Activated CD8-positive, alpha-beta memory T cell treated with anti-CD3 and anti-CD28 coated beads, Interleukin-2, amount 10 ng/mL, durations not matched to agents 7 days and 5 days (primary cell): Measurements from ENCODE around the gene ANAPC2. TPM values are rescaled to one million over a fixed set of nuclear protein-coding genes. Genes with fewer than 3 reads are reported as not detected.

Source experiments
- ATAC-seq: fragments of 150-1000 bp; cut with Tn5 transposase; one replicate; pipeline ENCODE4 v1.10.0; 2021; ENCODE audit warnings: moderate library complexity
- CTCF ChIA-PET: fragments of 350-600 bp; sonication (Branson Sonifier 250); formaldehyde crosslinking; loops from one replicate; lab custom pipeline; 2021; ENCODE audit warnings: antibody characterized with exemption; lab: Charles Lee
- DNase-seq: peaks from one replicate; pipeline ENCODE4 v3.0.0-alpha.2; 2020
- H3K27ac Mint-ChIP-seq: one replicate; pipeline ENCODE4 v1.8.0; 2021; ENCODE audit warnings: mild to moderate bottlenecking, mixed read lengths
- H3K27me3 Mint-ChIP-seq: one replicate; pipeline ENCODE4 v1.8.0; 2021; ENCODE audit warnings: mixed read lengths
- H3K36me3 Mint-ChIP-seq: one replicate; pipeline ENCODE4 v1.8.0; 2021; ENCODE audit warnings: mild to moderate bottlenecking, mixed read lengths
- H3K4me1 Mint-ChIP-seq: one replicate; pipeline ENCODE4 v1.8.0; 2021; ENCODE audit warnings: mixed read lengths
- H3K4me3 Mint-ChIP-seq: one replicate; pipeline ENCODE4 v1.8.0; 2021; ENCODE audit warnings: mild to moderate bottlenecking, moderate library complexity, mixed read lengths
- H3K9me3 Mint-ChIP-seq: one replicate; pipeline ENCODE4 v1.8.0; 2022; ENCODE audit warnings: low read depth, mixed read lengths
- total RNA-seq, 2 experiments: library from RNA; stranded (reverse); gene quantifications; one replicate each; pipeline ENCODE4 v1.2.3, GENCODE V29; 2021

ANAPC2 gene
- total RNA-seq, 2 experiments from 2014 or later = 59.8 to 69.7 TPM

GRCh38 chr9:137200311-137201204 lies 12.2 kb upstream of the ANAPC2 start, which contains the start of gene TPRN:
TSS of gene TPRN (minus strand) at chr9:137200741. CDS start at chr9:137200711, 30 bp downstream.
- ATAC-seq = peak; percentile 95

GRCh38 chr9:137199411-137200121 lies 11.2 kb upstream of the ANAPC2 start:
- H3K27ac Mint-ChIP-seq = no peak overlapping the region
- CTCF ChIA-PET = interaction anchor here (2.5 to 3.4 kb wide), 2 partner anchors 10 to 37 kb away, joined by 8 to 12 read pairs; partner anchors contain the start of genes ANAPC2 and SSNA1

More at GRCh38 chr9:137200311-137201204, 12.2 kb upstream of the ANAPC2 start, which contains the start of gene TPRN:
- CTCF ChIA-PET = interaction anchor here (0.6 to 8.1 kb wide), 12 partner anchors 8 to 154 kb away, joined by 3 to 55 read pairs (median 4); partner anchors contain the start of genes ANAPC2, RNF208, SSNA1 and TUBB4B
- Mint-ChIP-seq H3K27me3 (no peaks in the 10 kb centered on the region), H3K36me3 (peaks cover 3% of the 10 kb centered on the region), H3K27ac (peak within 1 kb of the TSS; percentile 83), H3K9me3 (no peaks in the 10 kb centered on the region), H3K4me3 (peak within 1 kb of the TSS; percentile 85), H3K4me1 (peaks cover 31% of the 10 kb centered on the region)
- peak; percentile 100 for DNase-seq

DNA sequence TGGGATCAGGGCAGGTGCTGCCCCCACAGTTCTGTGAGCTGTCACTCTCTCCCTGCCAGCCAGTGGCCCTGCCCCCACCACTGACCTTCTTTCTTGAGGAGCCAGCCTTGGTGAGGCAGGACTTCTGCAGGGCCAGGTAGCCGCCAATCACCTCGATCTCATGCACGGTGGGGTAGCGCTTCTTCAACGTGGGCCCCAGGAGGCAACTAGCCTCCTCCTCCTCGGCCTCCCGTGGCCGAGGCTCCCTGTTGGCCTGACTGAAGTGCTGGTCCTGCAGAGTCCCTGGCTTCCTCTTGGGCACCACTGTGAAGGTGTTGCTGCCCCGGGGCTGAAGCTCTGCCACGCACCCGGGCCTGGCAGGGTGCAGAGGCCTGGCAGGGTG lies 10.5 kb upstream of the ANAPC2 start:
- Mint-ChIP-seq H3K27me3 (no peaks in the 10 kb centered on the region), H3K4me3 (no peak overlapping the region), H3K36me3 (no peaks in the 10 kb centered on the region), H3K27ac (no peak overlapping the region), H3K4me1 (peaks cover 22% of the 10 kb centered on the region), H3K9me3 (no peaks in the 10 kb centered on the region)
- CTCF ChIA-PET = interaction anchor here (1.4 to 3.4 kb wide), 3 partner anchors 10 to 84 kb away, joined by 3 to 12 read pairs (median 8); partner anchors contain the start of genes ANAPC2 and SSNA1
- no peak for DNase-seq
- no peak for ATAC-seq

More at GRCh38 chr9:137199411-137200121, 11.2 kb upstream of the ANAPC2 start:
- H3K4me1 Mint-ChIP-seq = peaks cover 28% of the 10 kb centered on the region
- H3K36me3 Mint-ChIP-seq = peaks cover 2% of the 10 kb centered on the region
- no peaks in the 10 kb centered on the region for H3K27me3 Mint-ChIP-seq
- DNase-seq = no peak
- peak overlapping the region; percentile 62 for H3K4me3 Mint-ChIP-seq
- no peak for ATAC-seq
- no peaks in the 10 kb centered on the region for H3K9me3 Mint-ChIP-seq

- Mint-ChIP-seq H3K27ac (no peak overlapping the region), H3K4me1 (peaks cover 20% of the 10 kb centered on the region), H3K4me3 (no peak overlapping the region), H3K9me3 (no peaks in the 10 kb centered on the region), H3K27me3 (no peaks in the 10 kb centered on the region), H3K36me3 (no peaks in the 10 kb centered on the region)
- DNase-seq (no peak), ATAC-seq (no peak)
- CTCF ChIA-PET = interaction anchor here (1.4 to 3.4 kb wide), 3 partner anchors 9 to 83 kb away, joined by 3 to 12 read pairs (median 8); partner anchors contain the start of genes ANAPC2 and SSNA1
These were observed 9.9 kb upstream of the ANAPC2 start for GRCh38 chr9:137198051-137198901.

- DNase-seq (no peak), ATAC-seq (no peak)
- Mint-ChIP-seq H3K4me3 (no peak overlapping the region), H3K27me3 (no peaks in the 10 kb centered on the region), H3K36me3 (no peaks in the 10 kb centered on the region), H3K9me3 (no peaks in the 10 kb centered on the region), H3K27ac (no peak overlapping the region), H3K4me1 (peaks cover 6% of the 10 kb centered on the region)
- CTCF ChIA-PET = interaction anchor here (1.8 kb wide), 1 partner anchor 9 kb away, joined by 4 read pairs; the partner anchor contains the start of genes NDOR1 and TMEM203
These were observed 7.3 kb upstream of the ANAPC2 start for GRCh38 chr9:137195525-137196220.

DNA sequence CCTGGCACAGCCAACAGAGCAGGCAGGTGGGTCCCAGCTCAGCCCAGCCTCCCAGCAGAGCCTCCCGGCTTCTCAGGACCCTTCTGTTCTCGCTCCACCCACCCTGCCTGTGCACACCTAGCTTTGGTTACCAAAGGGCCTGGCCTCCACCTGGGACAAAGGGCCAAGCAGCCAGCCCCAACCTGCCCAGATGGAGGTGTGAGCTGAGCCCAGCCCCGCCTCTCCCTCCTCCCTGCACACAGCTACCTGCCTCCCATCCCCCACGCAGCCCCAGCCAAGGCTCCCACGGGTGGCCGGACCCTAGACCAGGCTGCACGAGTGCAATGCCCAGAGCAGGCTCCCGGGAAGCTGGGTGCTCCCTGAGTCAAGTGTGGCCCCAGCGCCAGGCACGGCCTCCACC lies 6.5 kb upstream of the ANAPC2 start:
- Mint-ChIP-seq H3K4me1 (peaks cover 12% of the 10 kb centered on the region), H3K9me3 (no peaks in the 10 kb centered on the region), H3K27me3 (no peaks in the 10 kb centered on the region), H3K27ac (no peak overlapping the region), H3K36me3 (peaks cover 2% of the 10 kb centered on the region), H3K4me3 (no peak overlapping the region)
- ATAC-seq (no peak), DNase-seq (no peak)
- CTCF ChIA-PET = interaction anchor here (1.8 kb wide), 1 partner anchor 10 kb away, joined by 4 read pairs; the partner anchor contains the start of genes NDOR1 and TMEM203

GRCh38 chr9:137194388-137194787 lies 6.0 kb upstream of the ANAPC2 start:
- no peaks in the 10 kb centered on the region for H3K9me3 Mint-ChIP-seq
- peaks cover 2% of the 10 kb centered on the region for H3K36me3 Mint-ChIP-seq
- ATAC-seq (no peak), DNase-seq (no peak)
- H3K4me1 Mint-ChIP-seq = peaks cover 15% of the 10 kb centered on the region
- no peak overlapping the region for H3K27ac Mint-ChIP-seq
- CTCF ChIA-PET = no interaction called here
- H3K4me3 Mint-ChIP-seq = no peak overlapping the region
- H3K27me3 Mint-ChIP-seq = no peaks in the 10 kb centered on the region

- H3K4me1 Mint-ChIP-seq = peaks cover 18% of the 10 kb centered on the region
- H3K4me3 Mint-ChIP-seq = no peak overlapping the region
- no peaks in the 10 kb centered on the region for H3K27me3 Mint-ChIP-seq
- ATAC-seq (no peak), DNase-seq (no peak)
- CTCF ChIA-PET = interaction anchor here (0.8 kb wide), 1 partner anchor 43 kb away, joined by 4 read pairs; no protein-coding TSS in a partner anchor
- H3K27ac Mint-ChIP-seq = no peak overlapping the region
- no peaks in the 10 kb centered on the region for H3K9me3 Mint-ChIP-seq
- peaks cover 2% of the 10 kb centered on the region for H3K36me3 Mint-ChIP-seq
These were observed 5.4 kb upstream of the ANAPC2 start for GRCh38 chr9:137193771-137194170.

GRCh38 chr9:137192859-137193258 lies 4.5 kb upstream of the ANAPC2 start:
- CTCF ChIA-PET = interaction anchor here (0.8 to 1.2 kb wide), 2 partner anchors 8 to 44 kb away, joined by 4 read pairs; partner anchors contain the start of gene TPRN
- H3K4me1 Mint-ChIP-seq = peaks cover 16% of the 10 kb centered on the region
- H3K27ac Mint-ChIP-seq = no peak overlapping the region
- no peaks in the 10 kb centered on the region for H3K9me3 Mint-ChIP-seq
- no peak for ATAC-seq
- DNase-seq = no peak
- no peaks in the 10 kb centered on the region for H3K27me3 Mint-ChIP-seq
- H3K4me3 Mint-ChIP-seq = no peak overlapping the region
- H3K36me3 Mint-ChIP-seq = peaks cover 2% of the 10 kb centered on the region

GRCh38 chr9:137192448-137192780 lies 4.1 kb upstream of the ANAPC2 start:
- no peak for ATAC-seq
- no peaks in the 10 kb centered on the region for H3K9me3 Mint-ChIP-seq
- CTCF ChIA-PET = interaction anchor here (1.2 kb wide), 1 partner anchor 8 kb away, joined by 4 read pairs; the partner anchor contains the start of gene TPRN
- peaks cover 2% of the 10 kb centered on the region for H3K36me3 Mint-ChIP-seq
- H3K4me3 Mint-ChIP-seq = no peak overlapping the region
- no peak overlapping the region for H3K27ac Mint-ChIP-seq
- H3K27me3 Mint-ChIP-seq = no peaks in the 10 kb centered on the region
- DNase-seq = no peak
- peaks cover 19% of the 10 kb centered on the region for H3K4me1 Mint-ChIP-seq

DNA sequence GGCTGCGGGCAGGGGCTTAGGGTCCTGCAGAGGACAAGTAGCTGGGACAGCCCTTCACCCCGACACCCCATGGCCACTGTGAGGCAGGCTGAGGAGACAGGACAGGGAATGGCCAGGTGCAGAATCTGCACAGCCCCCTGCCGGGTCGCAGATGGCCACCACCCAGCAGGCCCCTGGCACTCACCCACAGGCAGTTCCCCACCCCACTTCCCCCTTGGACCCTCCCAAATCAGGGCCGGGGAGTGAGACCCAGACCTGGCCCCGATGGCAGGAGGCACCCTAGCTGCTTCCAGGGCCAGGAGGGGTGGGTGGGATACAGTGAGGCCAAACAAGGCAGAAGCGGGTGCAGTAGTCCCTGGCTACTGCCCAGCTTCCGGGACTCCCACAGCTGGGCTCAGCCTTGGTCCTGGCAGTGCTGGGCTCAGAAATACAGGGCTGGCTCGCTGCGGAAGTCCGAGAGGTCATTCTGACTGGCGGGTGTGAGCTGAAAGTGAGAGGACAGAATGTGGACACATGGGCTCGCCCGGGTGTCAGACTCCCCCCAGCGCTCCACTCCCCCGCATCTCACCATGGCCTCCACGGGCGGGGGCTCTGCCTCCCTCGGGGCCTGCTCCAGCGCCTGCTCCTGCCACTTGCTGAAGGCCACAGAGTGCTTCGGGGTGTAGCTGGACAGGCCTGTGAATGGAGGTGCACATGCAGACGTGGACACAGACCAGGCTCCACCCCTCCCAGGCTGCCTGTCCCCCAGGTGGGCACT lies 3.5 kb upstream of the ANAPC2 start:
- no peak for ATAC-seq
- H3K4me3 Mint-ChIP-seq = no peak overlapping the region
- CTCF ChIA-PET = interaction anchor here (1.2 kb wide), 1 partner anchor 9 kb away, joined by 4 read pairs; the partner anchor contains the start of gene TPRN
- H3K4me1 Mint-ChIP-seq = peaks cover 24% of the 10 kb centered on the region
- DNase-seq = no peak
- no peak overlapping the region for H3K27ac Mint-ChIP-seq
- no peaks in the 10 kb centered on the region for H3K9me3 Mint-ChIP-seq
- no peaks in the 10 kb centered on the region for H3K27me3 Mint-ChIP-seq
- H3K36me3 Mint-ChIP-seq = peaks cover 2% of the 10 kb centered on the region
